GM19099 (cell line): ENCODE data around the gene RBM4B.

ENCODE experiments used
- POLR2A ChIP-seq: IDR thresholded peaks from 3 replicates; pipeline ENCODE4 v1.6.1; 2011; ENCODE audit warnings: low read depth; ENCODE audit not compliant: insufficient read length; ENCODE audit errors: extremely low read depth

The RBM4B gene

GRCh38 chr11:66694732-66695207 is 17.1 kb upstream of the RBM4B start:
- no peak for TF ChIP-seq POLR2A

- no peak for TF ChIP-seq POLR2A
These were observed 16.3 kb upstream of the RBM4B start for GRCh38 chr11:66694056-66694410.

- TF ChIP-seq POLR2A, result no peak
These were observed 15.8 kb upstream of the RBM4B start for GRCh38 chr11:66693356-66694055.

GRCh38 chr11:66692871-66693331 is 15.2 kb upstream of the RBM4B start:
- TF ChIP-seq POLR2A, result no peak

- no peak for TF ChIP-seq POLR2A
These were observed 14.8 kb upstream of the RBM4B start for GRCh38 chr11:66692446-66692845.

GRCh38 chr11:66691311-66691980 is 13.8 kb upstream of the RBM4B start:
- TF ChIP-seq POLR2A, result no peak

GRCh38 chr11:66689661-66690590 is 12.2 kb upstream of the RBM4B start:
- TF ChIP-seq POLR2A, result no peak

GRCh38 chr11:66688561-66689534 is 11.2 kb upstream of the RBM4B start:
- no peak for TF ChIP-seq POLR2A

GRCh38 chr11:66687831-66688281 is 10.2 kb upstream of the RBM4B start:
- TF ChIP-seq POLR2A, result no peak

- no peak for TF ChIP-seq POLR2A
These were observed 9.4 kb upstream of the RBM4B start for GRCh38 chr11:66686801-66687750.

GRCh38 chr11:66686100-66686785 is 8.6 kb upstream of the RBM4B start:
- no peak for TF ChIP-seq POLR2A

GRCh38 chr11:66685276-66686099 is 7.8 kb upstream of the RBM4B start:
- no peak for TF ChIP-seq POLR2A

GRCh38 chr11:66684635-66685034 is 6.9 kb upstream of the RBM4B start:
- TF ChIP-seq POLR2A, result no peak
